GM20000 (cell line): Measurements from ENCODE around the gene C1orf53.
A peak's percentile ranks its signal among the peaks of the same experiment; 100 is the strongest.
"Not testable (repeated sequence)": the region's sequence is repeated elsewhere in the genome, so short reads cannot be mapped to it uniquely, and the experiment has no call there.

Source experiments
- DNase-seq: peaks from one replicate; pipeline ENCODE4 v3.0.0; 2012; ENCODE audit warnings: low spot score
- TF ChIP-seq, protein P1 (sequence below): IDR thresholded peaks from 2 replicates; pipeline ENCODE4 v1.5.1; 2012; ENCODE audit warnings: mild to moderate bottlenecking, control low read depth; ENCODE audit errors: extremely low read depth, missing control alignments

The C1orf53 gene

DNA sequence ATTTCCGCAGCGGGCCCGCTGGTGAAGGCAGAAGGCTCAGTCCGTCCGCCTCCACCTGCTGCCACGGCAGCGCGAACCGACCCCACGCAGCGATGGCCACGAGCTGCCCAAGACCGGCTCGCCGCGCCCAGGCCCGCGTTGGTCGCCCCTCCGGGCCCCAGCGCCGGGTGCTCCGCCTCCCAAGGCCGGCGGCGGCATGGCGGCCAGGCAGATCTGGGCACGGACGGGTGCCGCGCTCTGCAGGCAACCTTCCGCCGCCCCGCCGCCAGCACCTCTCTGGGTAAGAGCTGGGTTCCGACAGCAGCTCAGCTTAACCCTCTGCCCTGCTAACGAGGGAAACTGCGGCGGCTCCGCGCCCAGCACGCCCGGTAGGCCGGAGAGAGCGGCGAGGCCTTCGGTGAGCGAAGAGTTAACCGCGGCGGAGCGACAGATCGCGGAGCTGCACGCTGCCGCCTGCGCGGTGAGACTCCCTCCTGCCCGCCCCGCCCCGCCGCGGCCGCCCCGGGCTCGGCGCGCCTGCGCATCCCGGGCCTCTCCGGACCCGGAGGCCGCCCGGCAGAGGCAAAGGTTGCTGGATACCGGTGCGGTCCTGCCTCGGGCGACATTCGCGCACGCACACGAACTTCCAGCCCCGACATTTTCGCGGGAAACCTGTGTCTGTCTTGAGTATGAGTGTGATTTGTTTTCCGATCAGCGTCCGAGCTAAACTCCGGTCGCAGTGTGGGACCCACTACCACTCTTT lies at the start of gene C1orf53:
C1orf53 (plus strand) TSS at position 177 of the 742 bp plus-strand sequence; CDS start at position 197, 20 bp downstream.
- DNase-seq: peak; percentile 96
- TF ChIP-seq, protein P1, sequence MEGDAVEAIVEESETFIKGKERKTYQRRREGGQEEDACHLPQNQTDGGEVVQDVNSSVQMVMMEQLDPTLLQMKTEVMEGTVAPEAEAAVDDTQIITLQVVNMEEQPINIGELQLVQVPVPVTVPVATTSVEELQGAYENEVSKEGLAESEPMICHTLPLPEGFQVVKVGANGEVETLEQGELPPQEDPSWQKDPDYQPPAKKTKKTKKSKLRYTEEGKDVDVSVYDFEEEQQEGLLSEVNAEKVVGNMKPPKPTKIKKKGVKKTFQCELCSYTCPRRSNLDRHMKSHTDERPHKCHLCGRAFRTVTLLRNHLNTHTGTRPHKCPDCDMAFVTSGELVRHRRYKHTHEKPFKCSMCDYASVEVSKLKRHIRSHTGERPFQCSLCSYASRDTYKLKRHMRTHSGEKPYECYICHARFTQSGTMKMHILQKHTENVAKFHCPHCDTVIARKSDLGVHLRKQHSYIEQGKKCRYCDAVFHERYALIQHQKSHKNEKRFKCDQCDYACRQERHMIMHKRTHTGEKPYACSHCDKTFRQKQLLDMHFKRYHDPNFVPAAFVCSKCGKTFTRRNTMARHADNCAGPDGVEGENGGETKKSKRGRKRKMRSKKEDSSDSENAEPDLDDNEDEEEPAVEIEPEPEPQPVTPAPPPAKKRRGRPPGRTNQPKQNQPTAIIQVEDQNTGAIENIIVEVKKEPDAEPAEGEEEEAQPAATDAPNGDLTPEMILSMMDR: no peak

DNA sequence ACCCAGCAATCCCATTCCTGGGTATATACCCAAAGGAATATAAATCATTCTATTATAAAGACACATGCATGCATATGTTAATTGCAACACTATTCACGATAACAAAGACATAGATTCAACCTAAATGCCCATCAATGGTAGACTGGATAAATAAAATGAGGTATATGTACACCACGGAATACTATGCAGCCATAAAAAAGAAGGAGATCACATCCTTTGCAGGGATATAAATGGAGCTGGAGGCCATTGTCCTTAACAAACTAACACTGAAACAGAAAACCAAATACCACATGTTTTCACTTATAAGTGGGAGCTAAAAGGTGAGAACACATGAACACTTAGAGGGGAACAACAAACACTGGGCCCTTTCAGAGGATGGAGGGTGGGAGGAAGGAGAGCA lies 46.7 kb upstream of the C1orf53 start:
- not testable (repeated sequence) for DNase-seq

DNA sequence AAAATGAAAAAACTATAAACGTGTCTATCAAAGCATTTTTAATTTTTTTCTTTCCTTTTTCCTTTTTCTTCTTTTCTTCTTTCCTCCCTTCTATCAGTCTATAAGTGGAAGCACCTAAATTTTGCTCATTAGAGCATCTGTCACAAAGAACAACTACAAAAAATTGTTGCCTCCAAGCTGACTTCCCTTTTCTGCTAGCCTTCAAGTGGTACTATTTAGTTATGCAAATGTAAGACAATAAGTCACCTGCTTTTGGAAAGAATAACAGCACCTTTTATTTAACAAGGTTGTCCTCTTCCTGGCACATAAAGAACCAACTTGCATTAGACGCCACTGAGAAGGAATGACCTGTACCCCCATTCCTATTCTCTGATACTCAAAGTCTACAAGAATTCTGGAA lies 45.0 kb upstream of the C1orf53 start:
- TF ChIP-seq, protein P1: no peak
- DNase-seq: no peak

DNA sequence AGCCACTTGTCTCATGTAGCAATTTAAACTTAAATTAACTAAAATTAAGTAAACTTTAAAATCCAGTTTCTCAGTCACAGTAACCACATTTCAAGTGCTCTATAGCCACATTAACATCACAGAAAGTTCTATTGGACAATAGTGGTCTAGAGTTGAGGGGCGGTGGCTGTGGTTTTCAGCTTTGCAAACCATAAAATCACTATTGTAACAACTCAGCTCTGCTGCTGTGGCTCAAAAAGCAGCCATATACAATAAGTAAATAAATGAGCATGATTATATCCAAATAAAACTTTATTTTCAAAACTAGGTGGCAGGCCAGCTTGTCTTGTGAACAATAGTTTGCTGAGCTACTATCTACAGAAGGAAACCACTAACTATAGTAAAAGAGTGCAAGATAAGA lies 43.4 kb upstream of the C1orf53 start:
- no peak for DNase-seq
- TF ChIP-seq, protein P1: no peak

DNA sequence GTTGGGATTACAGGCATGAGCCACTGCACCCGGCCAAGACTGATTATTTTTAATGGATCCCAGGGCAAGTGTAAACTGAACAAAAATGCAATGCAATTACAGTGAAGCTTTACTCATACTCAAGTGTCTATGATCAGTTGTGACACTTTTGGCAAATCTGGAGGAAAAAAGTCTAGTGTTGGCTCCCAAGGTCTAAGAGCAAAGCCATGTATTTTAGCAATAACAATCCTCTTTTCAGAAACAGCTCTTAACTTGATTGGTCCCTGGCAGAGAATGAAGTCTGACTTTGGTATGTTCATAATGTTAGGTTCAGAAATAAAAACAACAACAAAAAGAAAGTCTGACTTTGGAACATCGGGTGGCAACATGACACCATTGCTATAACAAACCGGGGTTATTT lies 40.2 kb upstream of the C1orf53 start:
- DNase-seq: no peak
- TF ChIP-seq, protein P1: no peak

DNA sequence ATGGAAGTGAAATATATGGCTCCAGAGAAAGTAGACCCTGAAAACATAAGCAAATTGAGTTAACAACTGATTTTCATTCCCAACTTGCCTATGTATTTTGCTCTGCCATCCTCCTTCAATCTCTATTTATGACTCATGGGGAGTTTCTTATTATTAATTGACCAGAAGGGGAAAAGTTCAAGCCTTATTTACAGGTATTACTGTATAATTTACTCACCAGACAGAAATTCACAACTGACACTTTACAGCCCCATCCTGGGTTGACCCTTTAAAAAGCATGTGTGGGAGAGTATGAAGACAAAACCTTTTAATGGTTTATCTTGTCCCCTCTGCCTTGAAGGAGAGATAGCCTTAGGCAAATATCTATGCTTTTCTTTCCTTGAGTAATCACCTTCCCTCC lies 39.8 kb upstream of the C1orf53 start:
- no peak for DNase-seq
- TF ChIP-seq, protein P1: no peak

DNA sequence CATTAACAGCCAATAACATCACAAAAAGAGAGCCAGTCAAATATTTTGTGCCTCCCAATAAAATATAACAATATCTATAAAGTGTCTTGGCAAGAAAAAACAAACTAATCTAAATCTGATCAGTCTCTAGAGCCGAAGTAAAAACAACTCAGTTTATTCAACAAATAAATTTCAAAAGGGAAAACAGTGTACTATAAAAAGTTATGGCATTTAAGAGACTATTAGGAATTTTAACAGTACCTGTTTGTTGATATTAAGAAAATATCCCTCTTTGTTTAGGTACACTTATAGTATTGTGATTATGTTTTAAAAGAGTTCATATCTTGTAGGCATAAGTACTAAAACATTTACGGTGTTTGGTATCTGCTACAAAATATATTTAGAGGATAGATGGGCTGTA lies 36.6 kb upstream of the C1orf53 start:
- TF ChIP-seq, protein P1: no peak
- no peak for DNase-seq
